Glomerular endothelial cell (primary cell): ENCODE results near the gene SLC35F3. TPM values are rescaled to one million over a fixed set of nuclear protein-coding genes. Genes with fewer than 3 reads are reported as not detected.
"Not testable (repeated sequence)": the region's sequence is repeated elsewhere in the genome, so short reads cannot be mapped to it uniquely, and the experiment has no call there.

Source experiments
- DNase-seq: peaks from one replicate; pipeline ENCODE4 v3.0.0-alpha.2; 2011; ENCODE audit warnings: low read depth, low spot score; ENCODE audit errors: extremely low read depth
- total RNA-seq: library from RNA; depleted of rRNA; stranded (reverse); fragments of >200 nt; gene quantifications from 2 replicates; pipeline ENCODE4 v1.2.3, GENCODE V29; 2015

The SLC35F3 gene
- total RNA-seq, 1 donor from 2014 or later: not detected

- DNase-seq: no peak
These were observed 189.7 kb downstream of the SLC35F3 start for GRCh38 chr1:234094172-234094571.

GRCh38 chr1:234096161-234096770 is 191.8 kb downstream of the SLC35F3 start:
- no peak for DNase-seq

- DNase-seq: no peak
These were observed 198.1 kb downstream of the SLC35F3 start for GRCh38 chr1:234102583-234102982.

- DNase-seq: no peak
These were observed 198.7 kb downstream of the SLC35F3 start for GRCh38 chr1:234103198-234103597.

- DNase-seq: no peak
These were observed 201.6 kb downstream of the SLC35F3 start for GRCh38 chr1:234106032-234106431.

GRCh38 chr1:234107416-234108021 is 203.0 kb downstream of the SLC35F3 start:
- DNase-seq: no peak

- no peak for DNase-seq
These were observed 204.4 kb downstream of the SLC35F3 start for GRCh38 chr1:234108921-234109320.

- DNase-seq: no peak
These were observed 205.4 kb downstream of the SLC35F3 start for GRCh38 chr1:234109840-234110239.

- DNase-seq: no peak
These were observed 207.1 kb downstream of the SLC35F3 start for GRCh38 chr1:234111458-234112142.

GRCh38 chr1:234114648-234115307 is 210.3 kb downstream of the SLC35F3 start:
- DNase-seq: peak; percentile 18

- DNase-seq: no peak
These were observed 214.4 kb downstream of the SLC35F3 start for GRCh38 chr1:234118911-234119310.

GRCh38 chr1:234119431-234119830 is 215.0 kb downstream of the SLC35F3 start:
- no peak for DNase-seq

GRCh38 chr1:234120327-234120944 is 216.0 kb downstream of the SLC35F3 start:
- no peak for DNase-seq

- DNase-seq: not testable (repeated sequence)
These were observed 217.2 kb downstream of the SLC35F3 start for GRCh38 chr1:234121659-234122058.

- not testable (repeated sequence) for DNase-seq
These were observed 218.1 kb downstream of the SLC35F3 start for GRCh38 chr1:234122571-234122970.

GRCh38 chr1:234123867-234124266 is 219.4 kb downstream of the SLC35F3 start:
- no peak for DNase-seq

GRCh38 chr1:234125283-234125682 is 220.8 kb downstream of the SLC35F3 start:
- DNase-seq: no peak

- DNase-seq: no peak
These were observed 221.2 kb downstream of the SLC35F3 start for GRCh38 chr1:234125714-234126113.

GRCh38 chr1:234127026-234127671 is 222.7 kb downstream of the SLC35F3 start:
- no peak for DNase-seq

- no peak for DNase-seq
These were observed 228.3 kb downstream of the SLC35F3 start for GRCh38 chr1:234132795-234133194.

- no peak for DNase-seq
These were observed 230.4 kb downstream of the SLC35F3 start for GRCh38 chr1:234134878-234135277.
